ENCODE data around the gene SLC17A9. TPM values are rescaled to one million over a fixed set of nuclear protein-coding genes. Genes with fewer than 3 reads are reported as not detected.

The SLC17A9 gene, protein sequence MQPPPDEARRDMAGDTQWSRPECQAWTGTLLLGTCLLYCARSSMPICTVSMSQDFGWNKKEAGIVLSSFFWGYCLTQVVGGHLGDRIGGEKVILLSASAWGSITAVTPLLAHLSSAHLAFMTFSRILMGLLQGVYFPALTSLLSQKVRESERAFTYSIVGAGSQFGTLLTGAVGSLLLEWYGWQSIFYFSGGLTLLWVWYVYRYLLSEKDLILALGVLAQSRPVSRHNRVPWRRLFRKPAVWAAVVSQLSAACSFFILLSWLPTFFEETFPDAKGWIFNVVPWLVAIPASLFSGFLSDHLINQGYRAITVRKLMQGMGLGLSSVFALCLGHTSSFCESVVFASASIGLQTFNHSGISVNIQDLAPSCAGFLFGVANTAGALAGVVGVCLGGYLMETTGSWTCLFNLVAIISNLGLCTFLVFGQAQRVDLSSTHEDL
- 9.4 and 15.4 TPM in 2 replicates for total RNA-seq

DNA sequence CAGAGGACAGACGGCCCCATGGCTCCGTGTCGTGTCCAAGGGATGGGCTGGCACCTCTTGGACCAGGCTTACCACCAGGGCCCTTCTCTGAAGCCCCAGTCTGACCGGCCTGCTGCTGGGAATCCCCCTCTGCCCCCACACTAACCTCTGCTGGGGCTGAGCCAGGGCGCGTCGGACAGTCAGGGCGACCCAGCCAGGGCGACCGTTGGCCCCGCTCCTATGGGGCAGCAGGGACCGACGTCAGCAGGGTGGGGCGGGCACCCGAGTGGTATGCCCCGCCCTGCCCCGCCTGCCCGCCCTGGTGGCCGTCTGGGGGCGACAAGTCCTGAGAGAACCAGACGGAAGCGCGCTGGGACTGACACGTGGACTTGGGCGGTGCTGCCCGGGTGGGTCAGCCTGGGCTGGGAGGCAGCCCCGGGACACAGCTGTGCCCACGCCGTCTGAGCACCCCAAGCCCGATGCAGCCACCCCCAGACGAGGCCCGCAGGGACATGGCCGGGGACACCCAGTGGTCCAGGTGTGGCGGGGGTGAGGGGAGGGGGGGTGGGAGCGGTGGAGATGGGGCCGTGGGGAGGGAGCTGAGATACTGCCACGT is at the start of gene SLC17A9:
Gene SLC17A9 (plus strand): TSS at position 337 of the 595 bp plus-strand sequence. CDS start 122 bp downstream, at position 459.
- DNase-seq (ENCODE audit: low read depth, low spot score): no peak

DNA sequence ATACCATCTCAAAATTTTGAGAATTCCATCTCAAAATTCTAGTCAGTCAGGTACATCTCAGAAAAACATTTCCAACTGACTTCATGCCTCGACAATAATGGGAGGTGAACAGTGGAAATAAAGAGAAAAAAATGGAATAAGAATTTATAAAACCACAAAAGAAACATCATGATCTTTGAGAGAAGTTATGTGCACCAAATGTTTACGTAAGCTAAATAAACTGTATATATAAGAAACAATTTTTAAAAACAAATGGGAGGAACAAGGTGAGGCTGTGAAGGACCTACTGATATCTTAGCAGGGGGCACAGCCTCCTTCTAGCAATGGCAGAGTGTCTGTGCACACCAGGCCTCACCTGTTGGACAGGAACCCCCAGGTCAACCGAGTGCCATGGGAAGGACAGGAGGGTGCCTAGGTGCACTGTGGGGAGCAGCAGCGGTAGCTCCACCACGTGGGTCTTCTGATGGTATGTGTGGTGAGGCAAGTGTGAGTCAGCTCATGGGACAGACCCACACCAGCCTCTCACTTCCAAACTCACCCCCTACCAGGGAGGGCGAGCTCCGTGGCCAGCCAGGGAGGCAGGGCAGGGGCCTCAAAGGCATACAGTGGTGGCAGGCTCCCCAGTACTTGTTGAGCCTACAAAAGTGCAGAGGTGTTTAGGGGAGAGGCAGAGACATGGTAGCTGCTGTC is 49.4 kb upstream of the SLC17A9 start:
- DNase-seq (ENCODE audit: low read depth, low spot score): no peak

DNA sequence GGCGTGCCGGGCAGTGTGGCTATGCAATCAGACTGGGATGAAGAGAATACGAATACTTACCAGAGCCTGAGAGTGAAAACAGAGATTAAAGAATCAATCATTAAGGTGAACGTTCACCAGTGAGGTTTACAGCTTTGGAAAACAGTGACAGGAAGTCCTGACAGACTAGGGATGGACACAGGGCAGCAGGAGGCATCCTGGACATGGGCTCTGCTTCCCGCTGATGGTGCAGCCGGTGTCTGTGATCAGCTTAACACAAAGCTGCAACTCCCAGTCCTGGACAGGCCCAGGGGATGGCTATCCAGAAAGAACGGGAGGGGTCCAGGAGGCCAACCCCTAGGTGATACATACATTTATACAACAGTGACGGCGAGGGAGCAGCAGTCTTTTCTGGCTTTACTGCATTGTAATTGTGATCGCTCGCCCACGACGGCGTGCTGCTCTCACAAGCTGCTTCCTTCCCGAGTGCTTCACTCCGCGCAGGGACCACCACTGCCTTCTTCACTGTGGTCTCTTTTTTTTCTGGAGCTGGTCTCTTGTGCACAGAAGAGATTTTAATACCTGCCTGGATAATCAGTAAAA is 46.9 kb upstream of the SLC17A9 start:
- DNase-seq (ENCODE audit: low read depth, low spot score): no peak

DNA sequence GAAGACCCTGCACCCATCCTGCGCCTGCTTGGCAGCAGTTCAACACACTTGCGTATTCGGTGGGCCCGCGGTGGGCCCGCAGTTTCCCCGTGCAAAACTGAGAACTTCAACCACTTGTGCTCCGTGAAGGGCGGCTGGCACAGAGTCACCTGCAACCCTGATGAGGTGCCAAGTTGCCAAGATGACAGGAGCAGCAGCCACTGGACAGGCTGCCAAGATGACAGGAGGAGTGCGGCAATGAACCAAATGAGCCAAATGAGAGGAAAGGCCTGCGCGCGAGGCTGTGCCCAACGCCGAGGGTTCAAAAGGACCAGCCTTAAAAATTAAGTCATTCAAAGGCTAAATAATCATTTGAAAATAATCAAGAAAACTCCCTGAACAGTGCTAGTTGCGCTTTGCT is 46.3 kb upstream of the SLC17A9 start:
- no peak for DNase-seq (ENCODE audit: low read depth, low spot score)

DNA sequence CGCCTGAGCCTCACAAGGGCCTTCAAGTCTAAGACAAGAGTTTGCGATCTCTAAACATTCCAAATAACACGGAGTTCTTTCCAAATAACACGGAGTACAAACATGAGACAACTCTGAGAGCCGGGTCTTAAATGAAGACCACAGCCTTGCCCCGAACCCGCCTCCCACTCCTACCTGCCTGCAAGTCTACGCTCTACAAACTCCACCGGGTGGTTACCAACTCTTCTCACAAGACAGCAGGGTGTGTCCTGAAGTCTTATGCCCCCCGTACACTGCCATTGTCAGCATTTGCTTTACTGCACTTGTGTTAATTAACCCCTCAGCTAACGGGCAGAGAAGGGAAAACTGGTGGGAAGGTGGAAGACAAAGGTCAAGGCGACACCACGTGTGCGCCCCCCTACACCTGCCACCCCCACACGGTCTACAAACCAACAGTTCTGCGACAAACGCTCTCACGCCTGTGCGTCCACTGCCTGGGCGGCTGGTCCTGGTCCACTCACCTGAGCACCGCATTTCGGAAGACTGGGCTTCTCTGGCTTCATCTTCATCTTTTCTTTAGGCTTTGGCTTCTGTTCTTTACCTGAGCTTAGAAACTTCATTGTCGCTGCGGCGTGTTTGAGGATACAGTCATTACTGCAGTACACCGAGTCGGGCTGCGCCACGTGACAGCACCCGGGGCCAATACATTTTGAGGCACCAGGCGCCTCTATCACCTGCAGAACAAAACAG is 45.7 kb upstream of the SLC17A9 start:
- no peak for DNase-seq (ENCODE audit: low read depth, low spot score)

DNA sequence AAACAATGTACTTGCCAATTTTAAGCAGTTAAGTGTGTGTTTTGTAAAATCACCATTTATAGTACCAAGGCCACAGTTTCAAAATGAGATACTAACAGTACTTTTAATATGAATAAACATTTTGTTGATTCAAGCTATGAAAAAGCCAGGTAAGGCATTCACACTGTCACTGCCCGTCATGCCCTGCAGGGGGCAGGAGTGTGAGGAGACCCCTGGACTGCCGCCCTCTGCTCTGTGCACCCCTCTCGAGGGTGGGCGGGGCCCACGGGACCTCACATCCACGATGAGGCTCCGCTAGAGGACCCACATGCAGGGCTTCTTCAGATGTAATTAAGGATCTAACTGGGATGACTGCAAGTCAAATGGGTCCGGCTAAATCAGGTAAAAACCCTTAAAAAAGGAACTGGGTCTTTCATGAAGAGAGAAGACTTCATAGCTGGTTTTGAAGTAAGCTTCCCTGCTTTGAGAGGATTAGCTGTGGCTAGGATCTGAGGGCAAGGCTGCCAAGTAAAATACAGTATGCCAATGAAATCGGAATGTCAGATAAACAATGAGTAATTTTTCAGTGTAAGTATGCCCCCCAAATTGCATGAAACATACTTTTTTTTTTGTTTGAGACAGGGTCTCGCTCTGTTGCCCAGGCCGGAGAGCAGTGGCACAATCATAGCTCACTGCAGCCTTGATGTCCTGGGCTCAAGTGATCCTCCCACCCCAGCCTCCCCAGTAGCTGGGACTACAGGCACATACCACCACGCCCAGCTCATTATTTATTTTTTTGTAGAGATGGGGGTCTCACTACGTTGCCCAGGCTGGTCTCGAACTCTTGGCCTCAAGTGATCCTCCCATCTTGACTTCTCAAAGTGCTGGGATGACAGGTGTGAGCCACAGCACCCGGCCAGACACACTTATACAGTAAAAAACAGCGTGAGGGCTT is 44.9 kb upstream of the SLC17A9 start:
- no peak for DNase-seq (ENCODE audit: low read depth, low spot score)

DNA sequence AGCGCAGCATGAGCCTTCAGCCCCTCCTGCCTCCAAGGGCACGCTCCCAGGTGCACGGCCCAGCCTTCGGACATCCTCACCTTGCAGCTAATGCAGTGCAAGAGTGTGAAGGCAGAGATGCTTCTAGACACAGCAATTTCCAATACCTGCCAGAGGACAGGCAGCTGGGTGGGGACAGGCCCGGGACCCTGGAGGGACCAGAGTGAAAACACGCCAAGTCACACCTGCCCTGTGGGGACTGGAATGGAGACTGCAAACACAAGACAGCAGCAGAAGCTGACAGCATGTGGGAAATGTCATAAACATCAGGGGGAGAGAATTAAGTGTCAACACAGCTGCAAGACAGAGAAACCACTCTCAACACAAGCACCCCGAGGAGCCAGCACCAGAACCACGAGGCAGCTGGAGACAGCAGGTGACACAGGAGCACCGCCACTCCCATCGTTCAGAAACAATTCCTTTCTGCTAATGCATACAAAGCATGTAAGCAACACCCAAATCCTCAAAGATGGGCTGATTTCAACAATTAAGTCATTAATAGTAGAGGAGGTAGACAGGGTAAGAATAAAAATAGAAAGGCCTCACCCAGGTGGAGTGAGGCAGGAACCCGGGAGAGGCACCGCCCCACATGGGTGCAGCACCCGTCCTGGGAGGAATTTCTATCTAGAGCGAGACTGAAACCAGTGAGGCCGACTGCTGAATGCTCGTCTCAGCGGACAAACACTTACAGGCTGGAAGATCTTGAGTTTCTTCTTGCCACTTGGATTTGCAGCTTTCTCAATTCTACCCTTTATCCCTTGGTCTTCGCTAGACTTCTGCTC is 43.3 kb upstream of the SLC17A9 start:
- DNase-seq (ENCODE audit: low read depth, low spot score): no peak

DNA sequence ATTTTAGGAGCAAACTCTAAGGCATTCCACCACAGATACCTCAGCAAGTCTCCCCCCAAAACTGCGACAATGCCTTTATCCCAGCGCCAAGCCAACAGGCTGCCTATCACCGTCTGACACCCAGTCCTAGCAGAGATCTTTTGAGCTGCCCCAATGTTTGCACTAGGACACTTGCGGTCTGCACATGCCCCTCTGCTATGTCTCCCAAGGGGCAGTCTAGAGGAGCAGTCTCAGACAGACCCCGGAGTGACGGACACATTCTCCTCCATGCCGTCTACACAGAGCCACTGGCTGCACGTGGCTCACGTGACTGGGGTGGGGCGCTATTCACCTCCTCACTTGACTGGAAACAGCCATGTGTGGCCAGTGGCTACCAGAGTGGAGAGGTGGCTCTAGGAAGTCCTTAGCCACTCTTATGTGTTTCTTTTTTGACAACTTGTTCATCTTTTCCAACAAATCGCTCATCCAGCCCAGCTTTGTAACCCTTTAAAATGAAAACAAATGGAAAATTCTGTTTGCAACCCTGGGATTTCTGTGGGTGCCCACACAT is 42.2 kb upstream of the SLC17A9 start:
- no peak for DNase-seq (ENCODE audit: low read depth, low spot score)

DNA sequence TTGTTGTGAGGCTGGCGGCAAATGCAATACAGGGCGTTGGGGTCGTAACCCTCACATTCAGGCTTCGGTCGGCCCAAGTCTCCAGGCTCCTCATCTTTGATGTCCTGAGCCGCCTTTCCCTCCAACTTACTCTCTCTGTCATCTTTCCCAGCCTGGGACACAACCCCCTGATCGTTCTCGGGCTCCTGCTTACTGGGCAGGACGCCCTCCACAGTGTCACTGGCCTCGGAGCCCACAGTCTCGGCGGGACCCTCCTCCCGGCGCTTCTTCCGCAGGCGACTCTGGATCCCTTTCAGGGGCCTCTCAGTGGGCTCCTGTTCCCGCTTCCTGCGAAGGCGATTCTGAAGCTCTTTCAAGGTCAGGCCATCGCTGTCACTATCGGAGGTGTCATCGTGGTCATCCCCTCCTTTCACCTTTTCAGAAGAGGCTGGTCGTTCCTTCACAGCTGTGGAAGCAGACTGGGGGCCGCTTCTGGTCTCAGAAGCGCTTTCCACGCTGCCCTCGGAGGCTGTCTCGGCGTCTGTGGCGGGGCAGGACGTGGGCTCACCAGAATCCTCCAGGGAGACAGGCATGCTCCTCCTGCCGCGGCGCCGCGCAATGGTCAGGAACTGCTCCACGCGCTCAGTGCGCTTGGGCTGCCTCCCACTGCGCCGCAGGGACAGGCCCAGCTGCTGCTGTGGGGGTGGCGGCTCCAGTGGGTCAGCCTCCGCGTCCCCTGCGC is 41.6 kb upstream of the SLC17A9 start:
- DNase-seq (ENCODE audit: low read depth, low spot score): no peak

DNA sequence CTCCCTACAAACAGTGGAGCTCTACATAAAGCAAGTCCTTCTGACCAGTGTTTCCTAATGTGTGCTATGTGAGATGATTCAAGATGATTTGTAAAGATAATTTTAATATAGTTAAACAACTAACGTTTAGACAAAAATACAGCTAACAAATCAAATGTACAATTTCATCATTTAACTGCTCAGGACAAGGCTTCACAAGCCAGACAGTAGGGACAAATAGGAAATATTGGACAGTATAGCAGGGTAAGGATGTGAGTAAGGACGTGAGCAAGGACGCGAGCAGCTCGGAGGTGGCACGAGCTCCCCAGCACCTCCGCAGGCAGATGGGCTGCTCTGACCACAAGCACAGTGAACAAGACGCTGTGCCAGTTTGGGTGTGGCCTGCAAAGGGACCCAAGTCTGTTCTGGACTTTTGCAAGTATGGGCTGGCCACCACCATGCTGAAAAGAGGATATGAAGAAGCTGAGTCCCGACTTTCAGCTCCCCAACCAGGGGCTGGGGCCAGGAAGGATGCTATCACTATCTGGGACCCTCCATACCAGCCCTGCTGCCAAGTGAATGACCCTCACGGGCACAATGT is 40.7 kb upstream of the SLC17A9 start:
- no peak for DNase-seq (ENCODE audit: low read depth, low spot score)

DNA sequence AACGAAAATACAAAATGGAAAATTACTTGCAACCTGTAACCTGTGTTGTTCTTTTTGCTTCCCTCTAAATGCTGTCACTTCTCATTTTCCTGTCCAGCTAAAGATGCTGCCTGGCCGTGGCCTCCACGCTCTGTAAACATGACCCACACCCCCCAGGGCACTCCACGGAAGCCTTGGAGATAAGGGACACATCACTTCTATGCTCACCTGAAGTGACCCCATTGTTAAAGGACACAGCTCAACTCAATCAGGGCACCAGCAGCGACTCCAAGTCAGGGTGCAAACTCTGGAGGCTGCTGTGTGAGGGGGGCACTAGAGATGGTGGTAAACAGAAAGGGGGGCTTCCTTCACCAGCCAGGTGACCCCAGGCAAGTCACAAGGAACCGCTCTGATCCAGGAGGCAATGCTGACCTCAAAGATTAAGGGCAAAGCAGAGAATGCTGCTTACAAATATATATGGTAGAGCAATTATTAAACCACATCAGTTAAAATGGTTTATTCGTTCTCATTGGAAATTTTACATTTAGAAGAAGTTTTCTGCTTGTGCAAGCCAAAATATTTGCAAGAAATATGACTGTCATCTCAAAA is 39.4 kb upstream of the SLC17A9 start:
- no peak for DNase-seq (ENCODE audit: low read depth, low spot score)

DNA sequence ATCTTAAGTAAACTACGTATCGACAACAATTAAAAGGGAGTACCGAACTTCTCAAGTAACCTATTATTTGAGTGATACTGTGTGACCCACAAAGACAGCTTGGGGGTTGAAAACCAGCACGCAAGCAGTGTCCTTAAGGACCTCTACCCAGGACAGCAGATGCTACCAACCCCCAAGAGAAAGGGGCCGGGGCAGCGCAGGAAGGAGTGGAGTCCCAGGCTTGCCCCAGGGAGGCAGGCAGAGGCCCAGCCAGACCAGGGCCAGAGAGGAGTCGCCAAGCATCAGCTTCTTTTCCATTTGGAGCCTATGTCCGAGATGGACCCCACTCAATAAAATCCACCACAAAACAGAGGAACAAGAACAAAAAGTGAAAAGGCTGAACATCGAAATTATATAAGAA is 38.1 kb upstream of the SLC17A9 start:
- no peak for DNase-seq (ENCODE audit: low read depth, low spot score)

DNA sequence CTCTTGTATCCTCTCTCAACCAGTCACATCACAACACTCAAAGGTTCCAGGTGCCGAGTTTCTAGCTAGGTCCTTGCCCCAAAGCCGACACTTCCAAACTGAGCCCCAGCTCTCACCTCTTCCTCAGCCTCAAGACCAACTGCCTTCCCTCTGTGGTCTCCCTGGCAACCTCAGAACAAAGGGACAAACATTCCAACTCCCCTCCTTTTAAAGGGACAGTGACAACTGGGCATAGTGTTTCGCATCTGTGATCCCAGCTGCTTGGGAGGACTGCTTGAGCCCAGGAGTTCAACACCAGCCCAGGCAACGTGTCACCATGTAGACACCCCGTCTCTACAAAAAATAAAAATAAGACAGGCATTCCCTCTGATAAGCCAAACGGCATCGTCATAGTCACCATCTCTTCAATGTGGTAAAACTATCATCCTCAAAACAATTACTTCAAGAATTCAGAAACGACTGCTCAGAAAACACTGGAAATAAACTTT is 37.5 kb upstream of the SLC17A9 start:
- no peak for DNase-seq (ENCODE audit: low read depth, low spot score)

DNA sequence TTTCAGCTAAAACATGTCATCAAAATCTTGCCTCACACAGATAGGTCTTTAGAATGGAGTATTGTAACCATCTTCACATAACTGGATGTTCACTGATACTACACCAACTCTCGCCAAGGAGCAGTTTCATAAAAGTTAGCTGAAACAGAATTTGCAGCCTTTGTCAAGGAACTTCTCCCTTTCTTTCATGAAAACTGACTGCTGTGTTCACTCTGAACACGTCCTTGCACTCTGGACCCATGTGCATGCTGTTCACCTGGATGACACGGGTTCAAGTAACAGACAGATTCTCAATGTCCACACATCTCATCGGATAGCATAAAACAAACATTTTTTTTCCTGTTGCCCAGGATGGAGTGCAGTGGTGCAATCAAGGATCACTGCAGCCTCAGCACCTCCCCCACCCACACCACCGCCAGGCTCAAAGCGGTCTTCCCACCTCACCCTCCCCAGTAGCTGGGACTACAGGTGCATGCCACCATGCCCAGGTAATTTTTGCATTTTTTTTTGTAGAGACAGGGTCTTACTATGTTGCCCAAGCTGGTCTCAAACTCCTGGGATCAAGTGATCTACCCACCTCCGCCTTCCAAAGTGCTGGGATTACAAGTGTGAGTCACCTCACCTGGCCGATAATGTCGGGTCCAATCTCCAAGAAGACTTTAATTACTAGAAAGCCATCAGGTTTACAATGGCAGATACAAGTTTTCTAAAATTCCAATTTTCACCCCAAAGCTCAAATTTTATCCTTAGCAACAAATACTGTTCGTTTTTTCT is 35.6 kb upstream of the SLC17A9 start:
- DNase-seq (ENCODE audit: low read depth, low spot score): no peak

DNA sequence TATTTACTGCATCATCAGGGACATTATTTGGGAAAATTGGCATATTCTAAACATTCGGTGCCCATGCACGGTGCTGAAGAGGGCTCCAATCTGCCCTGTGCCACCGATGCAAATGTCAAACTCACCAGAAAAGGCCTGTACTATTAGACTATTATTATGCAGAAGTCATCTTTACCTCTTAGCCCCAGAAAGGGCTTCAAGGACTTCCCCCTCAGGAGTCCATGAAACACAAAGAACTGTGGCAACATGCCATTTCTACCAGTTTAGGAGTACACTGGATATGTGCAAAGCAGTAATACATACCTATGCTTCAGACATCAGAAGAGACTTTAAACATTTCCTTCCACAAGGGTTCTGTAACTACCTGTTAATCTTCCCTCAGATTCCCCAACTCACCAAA is 34.8 kb upstream of the SLC17A9 start:
- DNase-seq (ENCODE audit: low read depth, low spot score): no peak

DNA sequence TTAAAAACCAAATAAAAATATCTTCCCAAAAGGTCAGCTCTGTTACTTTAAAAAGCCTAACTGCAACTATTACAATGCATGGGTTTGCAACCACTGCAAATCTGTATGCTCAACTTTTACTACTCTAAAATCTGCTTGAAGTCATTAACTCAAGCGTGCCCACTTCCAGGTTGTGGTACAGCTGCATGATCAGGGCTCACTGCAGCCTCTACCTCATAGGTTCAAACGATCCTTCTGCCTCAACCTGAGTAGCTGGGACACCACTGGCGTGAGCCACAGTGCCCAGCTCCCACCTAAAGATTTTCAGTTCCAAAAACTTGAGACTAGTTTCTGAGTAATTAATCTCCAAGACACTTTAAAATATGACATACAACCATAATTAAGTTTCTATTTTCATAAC is 34.4 kb upstream of the SLC17A9 start:
- no peak for DNase-seq (ENCODE audit: low read depth, low spot score)

DNA sequence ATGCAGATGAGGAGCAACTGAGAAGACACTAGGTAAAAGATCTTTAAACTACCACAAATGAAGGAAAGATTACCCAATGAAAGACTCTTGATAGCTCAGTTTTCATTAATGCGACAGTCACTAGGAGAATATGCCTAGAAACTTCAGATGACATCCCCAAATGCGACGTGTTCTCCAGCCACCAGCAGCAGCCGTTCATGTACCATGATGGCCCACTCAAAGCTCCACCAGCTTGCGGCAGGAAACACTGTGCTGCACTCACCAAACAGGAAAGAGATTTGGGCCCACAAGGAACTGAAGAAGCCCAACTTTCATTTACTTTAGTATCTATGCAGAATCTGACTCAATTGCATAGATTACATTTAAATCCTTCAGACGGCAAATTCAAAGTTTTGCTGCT is 33.7 kb upstream of the SLC17A9 start:
- no peak for DNase-seq (ENCODE audit: low read depth, low spot score)

Data from pulmonary artery endothelial cell (primary cell).